Skin of body (tissue), 2 donors: ENCODE measurements around the gene TMEM256. TPM values are rescaled to one million over a fixed set of nuclear protein-coding genes. Genes with fewer than 3 reads are reported as not detected.

Source experiments
- DNase-seq: peaks from one replicate; lab custom pipeline; 2025; lab: John Stamatoyannopoulos, UW
- total RNA-seq: library from RNA; depleted of rRNA; stranded (reverse); fragments of >200 nt; gene quantifications from one replicate; pipeline ENCODE4 v1.2.3, GENCODE V29; 2014

Gene TMEM256
- total RNA-seq, 1 donor from 2014 or later = 75.9 TPM

GRCh38 chr17:7431231-7431630 lies 27.3 kb upstream of the TMEM256 start:
- DNase-seq = no peak

GRCh38 chr17:7429722-7430121 lies 25.8 kb upstream of the TMEM256 start:
- no peak for DNase-seq

- DNase-seq = no peak
Measured at GRCh38 chr17:7428557-7428956, 24.7 kb upstream of the TMEM256 start, which contains the start of gene SPEM3. SPEM3 (plus strand) TSS chr17:7428857; CDS start chr17:7428903, 46 bp downstream.

GRCh38 chr17:7427549-7427948 lies 23.7 kb upstream of the TMEM256 start:
- no peak for DNase-seq

GRCh38 chr17:7426896-7427489 lies 23.1 kb upstream of the TMEM256 start:
- DNase-seq = no peak

- DNase-seq = no peak
Measured at GRCh38 chr17:7426203-7426863, 22.4 kb upstream of the TMEM256 start.

GRCh38 chr17:7425756-7426155 lies 21.9 kb upstream of the TMEM256 start:
- DNase-seq = no peak

GRCh38 chr17:7425316-7425715 lies 21.4 kb upstream of the TMEM256 start, which contains the start of gene SPEM2:
SPEM2 (plus strand) TSS chr17:7425616; CDS start chr17:7425689, 73 bp downstream.
- no peak for DNase-seq

- no peak for DNase-seq
Measured at GRCh38 chr17:7423679-7424078, 19.8 kb upstream of the TMEM256 start.

GRCh38 chr17:7421186-7421585 lies 17.3 kb upstream of the TMEM256 start:
- DNase-seq = no peak

GRCh38 chr17:7419819-7420610 lies 16.1 kb upstream of the TMEM256 start, which contains the start of gene SPEM1:
SPEM1 (plus strand) TSS chr17:7420324; CDS start chr17:7420385, 61 bp downstream.
- no peak for DNase-seq

GRCh38 chr17:7418472-7419152 lies 14.7 kb upstream of the TMEM256 start:
- no peak for DNase-seq

GRCh38 chr17:7417056-7417655 lies 13.3 kb upstream of the TMEM256 start:
- no peak for DNase-seq

- no peak for DNase-seq
Measured at GRCh38 chr17:7416323-7416722, 12.4 kb upstream of the TMEM256 start.

- no peak for DNase-seq
Measured at GRCh38 chr17:7415784-7416183, 11.9 kb upstream of the TMEM256 start.

- DNase-seq = no peak
Measured at GRCh38 chr17:7414837-7415236, 10.9 kb upstream of the TMEM256 start.

- DNase-seq = no peak
Measured at GRCh38 chr17:7413346-7413985, 9.6 kb upstream of the TMEM256 start.

- DNase-seq = no peak
Measured at GRCh38 chr17:7411427-7411750, 7.5 kb upstream of the TMEM256 start.

GRCh38 chr17:7410634-7411426 lies 6.9 kb upstream of the TMEM256 start:
- DNase-seq = no peak

- DNase-seq = no peak
Measured at GRCh38 chr17:7409716-7410115, 5.8 kb upstream of the TMEM256 start.
